Mesenchymal stem cell (in vitro differentiated cells and primary cell): ENCODE results near the gene MMAA.

Experiments used
- DNase-seq: peaks from one replicate; pipeline ENCODE4 v3.0.0-alpha.2; 2013
- H2AFZ ChIP-seq: one replicate; pipeline ENCODE4 v1.6.1; 2013; ENCODE audit warnings: low read depth, mild to moderate bottlenecking, control low read depth, inconsistent platforms, low read length, moderate library complexity
- H2AK5ac ChIP-seq: 2 replicates; pipeline ENCODE4 v1.6.1; 2013; ENCODE audit warnings: low read length, moderate library complexity, mild to moderate bottlenecking, inconsistent platforms; ENCODE audit not compliant: severe bottlenecking
- H2BK120ac ChIP-seq: one replicate; pipeline ENCODE4 v1.6.1; 2013; ENCODE audit warnings: low read depth, mild to moderate bottlenecking, inconsistent platforms, low read length, moderate library complexity
- H2BK12ac ChIP-seq, 2 experiments: one replicate each; pipeline ENCODE4 v1.6.1; 2013; ENCODE audit warnings: inconsistent platforms in 2 of 2, low read length in 2 of 2, mild to moderate bottlenecking in 2 of 2, moderate library complexity in 2 of 2, control low read depth in 1 of 2
- H2BK15ac ChIP-seq: one replicate; pipeline ENCODE4 v1.6.1; 2013; ENCODE audit warnings: mild to moderate bottlenecking, low read depth, inconsistent platforms; ENCODE audit not compliant: poor library complexity, severe bottlenecking
- H2BK5ac ChIP-seq: 2 replicates; pipeline ENCODE4 v1.6.1; 2013; ENCODE audit warnings: low read depth, mild to moderate bottlenecking, low read length, control low read depth, inconsistent platforms; ENCODE audit not compliant: poor library complexity, severe bottlenecking
- H3K14ac ChIP-seq, 2 experiments: one replicate each; pipeline ENCODE4 v1.6.1; 2013; ENCODE audit warnings: inconsistent platforms in 2 of 2, low read length in 2 of 2, control low read depth in 1 of 2, mild to moderate bottlenecking in 1 of 2, moderate library complexity in 1 of 2
- H3K18ac ChIP-seq, 2 experiments: one replicate each; pipeline ENCODE4 v1.6.1; 2013; ENCODE audit warnings: inconsistent platforms in 2 of 2, low read length in 2 of 2, control low read depth in 1 of 2, low read depth in 1 of 2, mild to moderate bottlenecking in 1 of 2
- H3K23ac ChIP-seq, 2 experiments: one replicate each; pipeline ENCODE4 v1.6.1; 2013; ENCODE audit warnings: inconsistent platforms in 2 of 2, low read length in 2 of 2, mild to moderate bottlenecking in 2 of 2, moderate library complexity in 2 of 2, control low read depth in 1 of 2
- H3K27ac ChIP-seq: 2 replicates; pipeline ENCODE4 v1.5.1; 2013; ENCODE audit warnings: mild to moderate bottlenecking, moderate library complexity, low read length, control low read depth, inconsistent platforms; ENCODE audit not compliant: poor library complexity, severe bottlenecking
- H3K27me3 ChIP-seq, 2 experiments: 2 replicates each; pipeline versions ENCODE4 v1.6.1 to v1.7.0; 2013; ENCODE audit warnings: low read length in 2 of 2, mild to moderate bottlenecking in 2 of 2, moderate library complexity in 2 of 2, control low read depth in 1 of 2, inconsistent platforms in 1 of 2; ENCODE audit not compliant: control insufficient read depth in 1 of 2, insufficient read depth in 1 of 2
- H3K36me3 ChIP-seq, 2 experiments: 2 replicates each; pipeline versions ENCODE4 v1.6.1 to v1.7.0; 2013; ENCODE audit warnings: low read length in 2 of 2, control low read depth in 1 of 2, inconsistent platforms in 1 of 2, low read depth in 1 of 2, mild to moderate bottlenecking in 1 of 2; ENCODE audit not compliant: insufficient read depth in 2 of 2, control insufficient read depth in 1 of 2
- H3K4ac ChIP-seq, 2 experiments: one replicate each; pipeline ENCODE4 v1.6.1; 2013; ENCODE audit warnings: inconsistent platforms in 2 of 2, low read length in 2 of 2, mild to moderate bottlenecking in 2 of 2, moderate library complexity in 2 of 2, control low read depth in 1 of 2, low read depth in 1 of 2
- H3K4me1 ChIP-seq: 2 replicates; pipeline ENCODE4 v1.6.1; 2013; ENCODE audit warnings: low read depth, low read length, control low read depth; ENCODE audit not compliant: control insufficient read depth, insufficient read depth
- H3K4me2 ChIP-seq: 2 replicates; pipeline ENCODE4 v1.6.1; 2013; ENCODE audit warnings: low read length, mild to moderate bottlenecking, inconsistent platforms; ENCODE audit not compliant: poor library complexity, severe bottlenecking
- H3K4me3 ChIP-seq, 2 experiments: 2 replicates each; pipeline versions ENCODE4 v1.5.1 to v1.7.0; 2013; ENCODE audit warnings: low read length in 2 of 2, mild to moderate bottlenecking in 2 of 2, control low read depth in 1 of 2, low read depth in 1 of 2; ENCODE audit not compliant: insufficient read depth in 1 of 2
- H3K79me1 ChIP-seq: replicated peaks from 2 replicates; pipeline ENCODE4 v1.6.1; 2013; ENCODE audit warnings: mild to moderate bottlenecking, control low read depth, low read length, inconsistent platforms; ENCODE audit not compliant: poor library complexity, severe bottlenecking
- H3K9ac ChIP-seq: 2 replicates; pipeline ENCODE4 v1.7.0; 2013; ENCODE audit warnings: mild to moderate bottlenecking, low read length, moderate library complexity
- H3K9me3 ChIP-seq: 2 replicates; pipeline ENCODE4 v1.7.0; 2013; ENCODE audit warnings: mild to moderate bottlenecking, low read length; ENCODE audit not compliant: control insufficient read depth
- H4K8ac ChIP-seq: one replicate; pipeline ENCODE4 v1.6.1; 2013; ENCODE audit warnings: inconsistent platforms, mild to moderate bottlenecking, low read length, moderate library complexity
- H4K91ac ChIP-seq: one replicate; pipeline ENCODE4 v1.6.1; 2013; ENCODE audit warnings: mild to moderate bottlenecking, low read length, inconsistent platforms
- WGBS: methylation state at CpG from one replicate; pipeline ENCODE4 v1.1.7; 2013; ENCODE audit warnings: mixed read lengths; 5-methylcytosine and 5-hydroxymethylcytosine counted together

Gene MMAA

GRCh38 chr4:145670422-145670821 lies 51.2 kb downstream of the MMAA start:
- H3K4me3 ChIP-seq, result no peak overlapping the region
- H3K4me2 ChIP-seq, result no peak overlapping the region
- no peak overlapping the region for H3K9ac ChIP-seq
- H4K91ac ChIP-seq, result no peak overlapping the region
- no peak overlapping the region for H2BK12ac ChIP-seq
- H3K18ac ChIP-seq, result no peak overlapping the region
- no peaks in the 10 kb centered on the region for H3K9me3 ChIP-seq
- H3K27ac ChIP-seq, result no peak overlapping the region
- H3K4me1 ChIP-seq, result no peaks in the 10 kb centered on the region
- no peak overlapping the region for H2AFZ ChIP-seq
- H3K4ac ChIP-seq, result no peak overlapping the region
- no peak for DNase-seq
- no peak overlapping the region for H2BK5ac ChIP-seq
- no peak overlapping the region for H4K8ac ChIP-seq
- no peaks in the 10 kb centered on the region for H3K79me1 ChIP-seq
- H3K23ac ChIP-seq, result no peak overlapping the region
- H3K27me3 ChIP-seq, result no peaks in the 10 kb centered on the region
- H3K36me3 ChIP-seq, result no peaks in the 10 kb centered on the region
- no peak overlapping the region for H2AK5ac ChIP-seq
- H2BK15ac ChIP-seq, result no peak overlapping the region
- H2BK120ac ChIP-seq, result no peak overlapping the region
- H3K14ac ChIP-seq, result no peak overlapping the region

- Histone ChIP-seq H2BK15ac (no peak overlapping the region), H3K9ac (peak overlapping the region; percentile 73)
Observed at GRCh38 chr4:145679520-145679919, 60.3 kb downstream of the MMAA start.

GRCh38 chr4:145679991-145680455 lies 60.8 kb downstream of the MMAA start, which contains the start of gene C4orf51:
C4orf51 (plus strand) TSS chr4:145680146; CDS start chr4:145680204, 58 bp downstream.
- peak within 1 kb of the TSS; percentile 73 for H3K9ac ChIP-seq
- H3K36me3 ChIP-seq, result no peaks in the 10 kb centered on the region
- H3K4ac ChIP-seq, result no peak within 1 kb of the TSS
- no peaks in the 10 kb centered on the region for H3K79me1 ChIP-seq
- H2BK5ac ChIP-seq, result no peak within 1 kb of the TSS
- H3K4me3 ChIP-seq, result peak within 1 kb of the TSS in 1 of 2 experiments; percentile 31
- H3K4me1 ChIP-seq, result peaks cover 2% of the 10 kb centered on the region
- no peak within 1 kb of the TSS for H2BK120ac ChIP-seq
- no peaks in the 10 kb centered on the region for H3K9me3 ChIP-seq
- no peak within 1 kb of the TSS for H2AFZ ChIP-seq
- H4K8ac ChIP-seq, result no peak within 1 kb of the TSS
- H4K91ac ChIP-seq, result no peak within 1 kb of the TSS
- H3K14ac ChIP-seq, result no peak within 1 kb of the TSS
- no peak within 1 kb of the TSS for H3K4me2 ChIP-seq
- no peaks in the 10 kb centered on the region for H3K27me3 ChIP-seq
- DNase-seq, result peak; percentile 83
- H2BK12ac ChIP-seq, result no peak within 1 kb of the TSS
- H3K23ac ChIP-seq, result no peak within 1 kb of the TSS
- 6% methylated on average over 5 of the region's 6 CpGs for WGBS
- no peak within 1 kb of the TSS for H2AK5ac ChIP-seq
- no peak within 1 kb of the TSS for H3K18ac ChIP-seq
- H2BK15ac ChIP-seq, result no peak within 1 kb of the TSS
- H3K27ac ChIP-seq, result peak within 1 kb of the TSS; percentile 36

More at GRCh38 chr4:145679520-145679919, 60.3 kb downstream of the MMAA start:
- Histone ChIP-seq H2BK5ac (no peak overlapping the region), H2AFZ (no peak overlapping the region), H3K4me3 (no peak overlapping the region), H3K4ac (no peak overlapping the region), H4K8ac (no peak overlapping the region), H3K27ac (peak overlapping the region; percentile 31), H3K36me3 (no peaks in the 10 kb centered on the region), H2BK120ac (no peak overlapping the region), H3K18ac (no peak overlapping the region), H2BK12ac (no peak overlapping the region), H3K9me3 (no peaks in the 10 kb centered on the region), H3K14ac (no peak overlapping the region), H3K23ac (no peak overlapping the region), H3K79me1 (no peaks in the 10 kb centered on the region), H3K4me2 (no peak overlapping the region), H2AK5ac (no peak overlapping the region), H3K4me1 (peaks cover 2% of the 10 kb centered on the region), H4K91ac (no peak overlapping the region), H3K27me3 (no peaks in the 10 kb centered on the region)
- DNase-seq, result peak; percentile 92
- WGBS, result 0% methylated on average over 1 of the region's 1 CpG

GRCh38 chr4:145680902-145681301 lies 61.7 kb downstream of the MMAA start:
- no peak for DNase-seq
- H3K27me3 ChIP-seq, result no peaks in the 10 kb centered on the region
- H3K4me3 ChIP-seq, result no peak overlapping the region
- no peak overlapping the region for H2BK12ac ChIP-seq
- H3K4me1 ChIP-seq, result peaks cover 2% of the 10 kb centered on the region
- no peak overlapping the region for H3K14ac ChIP-seq
- H2BK5ac ChIP-seq, result no peak overlapping the region
- H3K18ac ChIP-seq, result no peak overlapping the region
- peak overlapping the region; percentile 73 for H3K9ac ChIP-seq
- H2AFZ ChIP-seq, result no peak overlapping the region
- no peak overlapping the region for H4K91ac ChIP-seq
- no peak overlapping the region for H2AK5ac ChIP-seq
- no peak overlapping the region for H3K27ac ChIP-seq
- H2BK120ac ChIP-seq, result no peak overlapping the region
- 87% methylated on average over 1 of the region's 1 CpG for WGBS
- H3K4me2 ChIP-seq, result no peak overlapping the region
- H3K79me1 ChIP-seq, result no peaks in the 10 kb centered on the region
- H3K36me3 ChIP-seq, result no peaks in the 10 kb centered on the region
- H3K4ac ChIP-seq, result no peak overlapping the region
- no peak overlapping the region for H2BK15ac ChIP-seq
- H4K8ac ChIP-seq, result no peak overlapping the region
- no peaks in the 10 kb centered on the region for H3K9me3 ChIP-seq
- no peak overlapping the region for H3K23ac ChIP-seq
